Ovary (tissue), 3 donors: Measurements from ENCODE around the gene FAM180A.

Experiments
- CTCF ChIP-seq, 3 donors: fragments of 450-650 bp in 2 of 3; fragments of 200-600 bp in 1 of 3; IDR thresholded peaks; one replicate each; pipeline versions ENCODE4 v1.5.1 to v1.8.0; 2016 to 2022; ENCODE audit warnings: antibody characterized with exemption in 3 of 3, mild to moderate bottlenecking in 1 of 3
- EP300 ChIP-seq: sonication (generic); formaldehyde crosslinking; IDR thresholded peaks from one replicate; pipeline ENCODE4 v1.6.1; 2017; ENCODE audit warnings: antibody characterized with exemption
- donor health status: DM: no; HTN: no; CAD: no.

GRCh38 chr7:135682191-135682590, 66.4 kb downstream of the FAM180A start:
- TF ChIP-seq CTCF (IDR thresholded peaks at IDR 0.05) (no peak), EP300 (no peak)
